Measurements from ENCODE around the gene IL16. TPM values are rescaled to one million over a fixed set of nuclear protein-coding genes. Genes with fewer than 3 reads are reported as not detected.

Gene IL16
- total RNA-seq, 2 experiments from 2014 or later, result 36.4 to 38.8 TPM

DNA sequence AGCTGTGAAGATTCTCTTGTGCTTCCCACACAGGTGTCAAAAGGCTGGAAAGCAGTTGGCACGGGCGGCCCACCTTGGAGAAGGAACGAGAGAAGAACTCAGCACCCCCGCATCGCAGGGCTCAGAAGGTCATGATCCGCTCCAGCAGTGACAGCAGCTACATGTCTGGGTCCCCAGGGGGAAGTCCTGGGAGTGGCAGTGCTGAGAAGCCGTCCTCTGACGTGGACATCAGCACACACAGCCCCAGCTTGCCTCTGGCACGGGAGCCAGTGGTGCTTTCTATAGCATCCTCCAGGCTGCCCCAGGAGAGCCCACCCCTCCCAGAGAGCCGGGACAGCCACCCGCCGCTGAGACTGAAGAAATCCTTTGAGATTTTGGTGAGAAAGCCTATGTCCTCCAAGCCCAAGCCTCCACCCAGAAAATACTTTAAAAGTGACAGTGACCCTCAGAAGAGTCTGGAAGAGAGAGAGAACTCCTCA, 95.9 kb downstream of the IL16 start:
- H3K36me3 Mint-ChIP-seq (ENCODE audit: low read depth), result peaks cover 17% of the 10 kb centered on the region
- peak; percentile 80 for DNase-seq
- no peaks in the 10 kb centered on the region for H3K27me3 Mint-ChIP-seq (ENCODE audit: low read depth)
- H3K9me3 Mint-ChIP-seq, result no peaks in the 10 kb centered on the region
- intact Hi-C loops (cut with micrococcal nuclease), result loop anchor here (1.0 to 10.0 kb wide), 4 partner anchors 488 to 1522 kb away; partner anchors contain the start of genes EFL1 and SAXO2
- peak overlapping the region; percentile 93 for H3K4me3 Mint-ChIP-seq
- CTCF ChIA-PET, result interaction anchor here (0.9 to 7.7 kb wide), 8 partner anchors 8 to 40 kb away, joined by 3 to 49 read pairs (median 8); no protein-coding TSS in a partner anchor
- peak overlapping the region; percentile 99 for H3K27ac Mint-ChIP-seq
- H3K4me1 Mint-ChIP-seq (ENCODE audit: low read depth), result peaks cover 92% of the 10 kb centered on the region

DNA sequence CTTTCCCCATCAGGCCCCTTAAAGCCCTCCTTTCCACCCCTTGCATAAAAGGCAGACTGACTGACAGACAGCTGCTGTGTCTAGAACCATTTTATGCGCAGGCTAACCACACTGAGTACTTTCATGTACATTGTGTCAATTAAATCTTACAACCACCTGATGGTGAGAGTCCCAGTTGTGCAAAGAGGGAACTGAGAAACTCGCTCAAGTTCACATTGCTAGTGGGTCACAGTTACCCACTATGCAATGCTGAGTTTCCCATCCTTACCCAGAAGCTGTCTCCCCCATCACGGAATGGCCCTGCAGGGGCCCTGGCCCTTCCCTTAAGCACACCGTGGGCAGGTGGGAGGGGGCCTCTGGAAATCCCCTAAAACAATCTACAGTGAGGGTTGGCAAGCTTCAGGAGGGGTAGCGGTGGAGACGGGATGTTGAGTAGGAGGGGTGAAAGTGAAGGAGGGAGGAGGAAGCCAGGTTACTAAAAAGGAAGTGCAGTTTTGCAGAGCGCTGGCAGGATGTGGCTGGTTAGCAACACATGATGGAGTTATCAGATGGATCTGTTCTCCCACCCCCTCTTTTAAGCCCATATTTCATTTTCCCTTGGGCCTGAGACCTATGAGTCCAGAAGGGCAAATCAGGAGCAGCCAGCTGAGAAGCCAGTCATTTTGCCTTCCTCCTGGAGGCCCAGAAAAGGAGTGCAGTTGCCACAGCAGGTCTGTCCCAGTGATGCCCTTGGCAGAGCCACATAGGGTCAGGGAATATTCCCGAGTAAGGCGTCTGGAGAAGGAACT, 97.2 kb downstream of the IL16 start:
- peaks cover 80% of the 10 kb centered on the region for H3K4me1 Mint-ChIP-seq (ENCODE audit: low read depth)
- peak overlapping the region; percentile 93 for H3K4me3 Mint-ChIP-seq
- intact Hi-C loops (cut with micrococcal nuclease), result loop anchor here (1.0 to 10.0 kb wide), 7 partner anchors 8 to 1521 kb away; partner anchors contain the start of genes EFL1, MEX3B and SAXO2
- peak overlapping the region; percentile 99 for H3K27ac Mint-ChIP-seq
- CTCF ChIA-PET, result interaction anchor here (0.9 to 7.7 kb wide), 7 partner anchors 8 to 29 kb away, joined by 3 to 49 read pairs (median 7); no protein-coding TSS in a partner anchor
- no peaks in the 10 kb centered on the region for H3K27me3 Mint-ChIP-seq (ENCODE audit: low read depth)
- DNase-seq, result peak; percentile 90
- peaks cover 12% of the 10 kb centered on the region for H3K36me3 Mint-ChIP-seq (ENCODE audit: low read depth)
- H3K9me3 Mint-ChIP-seq, result no peaks in the 10 kb centered on the region

DNA sequence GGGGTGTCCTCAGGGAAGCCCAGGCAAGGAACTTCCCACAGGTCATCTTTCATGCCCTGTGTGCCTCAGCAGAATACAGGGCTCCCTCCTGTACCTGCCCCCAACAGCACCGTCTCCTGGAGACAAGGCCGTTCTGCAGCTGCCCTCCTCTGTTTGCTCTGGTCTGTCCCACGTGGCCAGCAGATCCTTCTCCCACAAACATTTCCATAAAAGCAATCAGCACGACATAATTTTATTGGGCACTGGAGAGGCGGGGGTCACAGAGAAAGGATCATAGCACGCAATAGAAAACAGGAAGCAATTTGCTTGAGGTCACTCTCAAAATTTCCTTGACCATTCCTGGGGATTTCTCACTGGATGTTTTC, 97.8 kb downstream of the IL16 start:
- Mint-ChIP-seq H3K9me3 (no peaks in the 10 kb centered on the region), H3K27ac (peak overlapping the region; percentile 99), H3K4me3 (peak overlapping the region; percentile 93), H3K4me1 (ENCODE audit: low read depth) (peaks cover 74% of the 10 kb centered on the region), H3K36me3 (ENCODE audit: low read depth) (peaks cover 17% of the 10 kb centered on the region), H3K27me3 (ENCODE audit: low read depth) (no peaks in the 10 kb centered on the region)
- CTCF ChIA-PET, result interaction anchor here (1.2 to 7.7 kb wide), 6 partner anchors 8 to 28 kb away, joined by 3 to 49 read pairs (median 6); no protein-coding TSS in a partner anchor
- intact Hi-C loops (cut with micrococcal nuclease), result loop anchor here (1.0 to 10.0 kb wide), 6 partner anchors 8 to 1520 kb away; partner anchors contain the start of genes EFL1, MEX3B and SAXO2
- DNase-seq, result peak; percentile 56

GRCh38 chr15:81295486-81296121, 98.9 kb downstream of the IL16 start:
- intact Hi-C loops (cut with micrococcal nuclease), result loop anchor here (1.0 to 10.0 kb wide), 7 partner anchors 20 to 1519 kb away; partner anchors contain the start of genes EFL1, MEX3B, SAXO2 and STARD5
- H3K9me3 Mint-ChIP-seq, result no peaks in the 10 kb centered on the region
- peak overlapping the region; percentile 99 for H3K27ac Mint-ChIP-seq
- peaks cover 65% of the 10 kb centered on the region for H3K4me1 Mint-ChIP-seq (ENCODE audit: low read depth)
- no peak for DNase-seq
- CTCF ChIA-PET, result interaction anchor here (0.6 to 7.7 kb wide), 11 partner anchors 10 to 36 kb away, joined by 3 to 49 read pairs (median 3); partner anchors contain the start of gene STARD5
- H3K27me3 Mint-ChIP-seq (ENCODE audit: low read depth), result no peaks in the 10 kb centered on the region
- H3K4me3 Mint-ChIP-seq, result peak overlapping the region; percentile 93
- peaks cover 26% of the 10 kb centered on the region for H3K36me3 Mint-ChIP-seq (ENCODE audit: low read depth)

DNA sequence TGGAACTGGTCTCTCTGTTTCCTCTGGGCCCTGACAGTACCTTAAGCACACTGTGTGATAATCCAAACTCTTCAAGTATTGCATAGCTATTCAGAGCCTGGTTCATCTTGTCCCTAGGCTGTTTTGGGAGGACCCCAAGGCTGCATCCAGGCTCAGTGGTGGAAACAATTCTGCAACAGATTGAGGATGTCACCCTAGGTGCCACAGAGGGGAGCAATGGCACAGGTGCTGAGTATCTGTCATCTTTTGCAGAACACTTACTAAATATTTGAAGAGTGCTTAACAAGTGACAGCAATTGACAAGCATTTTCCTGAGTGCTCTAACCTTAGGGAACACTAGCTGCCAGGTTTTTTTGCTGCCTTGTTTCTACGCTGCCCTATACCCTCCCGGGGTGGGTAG, 99.5 kb downstream of the IL16 start:
- peak overlapping the region; percentile 93 for H3K4me3 Mint-ChIP-seq
- H3K27ac Mint-ChIP-seq, result peak overlapping the region; percentile 99
- intact Hi-C loops (cut with micrococcal nuclease), result loop anchor here (1.0 to 10.0 kb wide), 6 partner anchors 21 to 1519 kb away; partner anchors contain the start of genes EFL1, SAXO2 and STARD5
- CTCF ChIA-PET, result interaction anchor here (0.7 to 7.7 kb wide), 9 partner anchors 9 to 32 kb away, joined by 3 to 49 read pairs (median 4); partner anchors contain the start of gene STARD5
- peak; percentile 43 for DNase-seq
- H3K4me1 Mint-ChIP-seq (ENCODE audit: low read depth), result peaks cover 66% of the 10 kb centered on the region
- no peaks in the 10 kb centered on the region for H3K9me3 Mint-ChIP-seq
- peaks cover 32% of the 10 kb centered on the region for H3K36me3 Mint-ChIP-seq (ENCODE audit: low read depth)
- no peaks in the 10 kb centered on the region for H3K27me3 Mint-ChIP-seq (ENCODE audit: low read depth)

- intact Hi-C loops (cut with micrococcal nuclease), result loop anchor here (1.0 to 10.0 kb wide), 6 partner anchors 21 to 1518 kb away; partner anchors contain the start of genes EFL1, SAXO2 and STARD5
- Mint-ChIP-seq H3K27me3 (ENCODE audit: low read depth) (no peaks in the 10 kb centered on the region), H3K36me3 (ENCODE audit: low read depth) (peaks cover 34% of the 10 kb centered on the region), H3K27ac (peak overlapping the region; percentile 99), H3K4me1 (ENCODE audit: low read depth) (peaks cover 66% of the 10 kb centered on the region), H3K4me3 (peak overlapping the region; percentile 93), H3K9me3 (no peaks in the 10 kb centered on the region)
- CTCF ChIA-PET, result interaction anchor here (0.7 to 7.7 kb wide), 9 partner anchors 8 to 32 kb away, joined by 3 to 49 read pairs (median 4); partner anchors contain the start of gene STARD5
- peak; percentile 90 for DNase-seq
Measured at GRCh38 chr15:81296673-81297072, 100.0 kb downstream of the IL16 start.

DNA sequence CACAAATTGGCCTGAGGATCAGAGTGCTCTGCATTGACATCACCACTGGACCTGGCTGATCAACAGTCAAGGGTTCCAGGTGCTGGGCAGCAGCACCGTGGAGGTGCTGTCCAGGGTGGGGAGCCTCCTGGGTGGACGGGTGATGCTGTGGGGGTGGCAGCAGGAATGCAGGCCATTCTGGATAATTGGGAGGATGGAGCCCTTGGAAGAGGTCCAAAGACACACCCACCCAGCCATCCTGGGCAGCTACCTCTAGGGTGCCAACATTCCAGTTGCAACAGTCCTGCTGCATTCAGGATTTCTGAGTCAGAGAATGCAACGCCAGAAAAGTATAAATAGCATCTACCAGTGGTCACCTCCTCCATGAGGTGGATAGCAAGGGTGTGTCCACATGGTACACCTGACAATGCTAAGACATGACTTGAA, 100.5 kb downstream of the IL16 start:
- CTCF ChIA-PET, result interaction anchor here (1.0 to 7.7 kb wide), 6 partner anchors 8 to 30 kb away, joined by 3 to 49 read pairs (median 6); no protein-coding TSS in a partner anchor
- Mint-ChIP-seq H3K36me3 (ENCODE audit: low read depth) (peaks cover 39% of the 10 kb centered on the region), H3K27me3 (ENCODE audit: low read depth) (no peaks in the 10 kb centered on the region), H3K27ac (peak overlapping the region; percentile 99), H3K4me3 (peak overlapping the region; percentile 93), H3K9me3 (no peaks in the 10 kb centered on the region), H3K4me1 (ENCODE audit: low read depth) (peaks cover 66% of the 10 kb centered on the region)
- DNase-seq, result no peak
- intact Hi-C loops (cut with micrococcal nuclease), result loop anchor here (10.0 kb wide), 3 partner anchors 492 to 1518 kb away; partner anchors contain the start of genes EFL1 and SAXO2

DNA sequence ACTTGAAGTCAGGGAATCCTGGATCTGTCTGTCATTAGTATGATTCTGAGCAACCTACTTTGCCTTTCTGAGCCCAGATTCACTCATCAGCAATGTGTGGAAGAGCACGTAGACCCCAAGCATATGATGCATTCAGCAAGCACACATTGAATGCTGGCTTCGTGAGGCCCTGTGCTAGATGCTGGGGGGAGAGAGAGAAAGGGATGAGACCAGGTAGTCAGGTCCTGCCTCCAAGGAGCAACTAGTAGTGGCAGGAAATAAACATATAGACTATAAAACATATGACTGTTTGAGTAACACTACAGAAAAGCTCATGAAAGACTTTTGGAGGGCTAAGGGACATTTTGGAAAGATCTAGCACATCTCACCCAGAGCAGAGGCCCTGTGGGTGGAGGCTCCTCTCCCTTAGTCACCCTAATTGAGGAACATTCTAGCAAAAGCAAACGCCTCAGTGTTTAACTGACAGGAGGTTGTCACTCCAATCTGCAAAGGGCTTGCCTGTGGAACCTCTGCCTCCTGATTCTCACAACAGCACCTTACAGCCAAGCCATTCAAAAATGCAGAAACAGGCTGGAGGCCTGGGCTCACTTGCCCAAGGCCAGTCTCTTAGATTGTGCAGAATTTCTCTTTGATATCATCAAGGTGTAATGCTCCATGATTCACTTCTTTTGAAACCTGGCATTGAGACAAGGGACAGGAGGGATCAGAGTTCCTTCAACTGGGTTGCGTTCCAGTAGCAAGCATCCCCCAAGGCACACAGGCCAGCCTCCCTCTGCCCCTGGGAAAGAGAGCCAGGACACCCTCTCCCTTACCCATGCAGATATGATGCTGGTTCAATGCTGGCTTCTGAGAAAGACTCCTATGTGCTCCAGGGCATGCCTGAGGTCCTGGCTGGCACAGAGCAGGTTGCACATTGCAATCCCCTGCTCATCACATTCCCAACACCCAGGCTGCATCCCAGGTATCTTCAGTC, 101.2 kb downstream of the IL16 start:
- Mint-ChIP-seq H3K27me3 (ENCODE audit: low read depth) (no peaks in the 10 kb centered on the region), H3K4me1 (ENCODE audit: low read depth) (peaks cover 66% of the 10 kb centered on the region), H3K36me3 (ENCODE audit: low read depth) (peaks cover 43% of the 10 kb centered on the region), H3K4me3 (peak overlapping the region; percentile 93), H3K9me3 (no peaks in the 10 kb centered on the region), H3K27ac (peak overlapping the region; percentile 99)
- intact Hi-C loops (cut with micrococcal nuclease), result loop anchor here (10.0 kb wide), 3 partner anchors 493 to 1517 kb away; partner anchors contain the start of genes EFL1 and SAXO2
- CTCF ChIA-PET, result interaction anchor here (1.7 to 4.9 kb wide), 3 partner anchors 10 to 23 kb away, joined by 6 to 34 read pairs (median 9); no protein-coding TSS in a partner anchor
- peak; percentile 67 for DNase-seq

- peak; percentile 24 for DNase-seq
- peaks cover 50% of the 10 kb centered on the region for H3K36me3 Mint-ChIP-seq (ENCODE audit: low read depth)
- H3K4me1 Mint-ChIP-seq (ENCODE audit: low read depth), result peaks cover 68% of the 10 kb centered on the region
- no peaks in the 10 kb centered on the region for H3K27me3 Mint-ChIP-seq (ENCODE audit: low read depth)
- H3K27ac Mint-ChIP-seq, result peak overlapping the region; percentile 99
- peak overlapping the region; percentile 93 for H3K4me3 Mint-ChIP-seq
- CTCF ChIA-PET, result interaction anchor here (1.0 to 5.0 kb wide), 5 partner anchors 10 to 38 kb away, joined by 3 to 43 read pairs (median 6); no protein-coding TSS in a partner anchor
- intact Hi-C loops (cut with micrococcal nuclease), result loop anchor here (10.0 kb wide), 3 partner anchors 494 to 1516 kb away; partner anchors contain the start of genes EFL1 and SAXO2
- no peaks in the 10 kb centered on the region for H3K9me3 Mint-ChIP-seq
Measured at GRCh38 chr15:81298611-81299010, 101.9 kb downstream of the IL16 start.

DNA sequence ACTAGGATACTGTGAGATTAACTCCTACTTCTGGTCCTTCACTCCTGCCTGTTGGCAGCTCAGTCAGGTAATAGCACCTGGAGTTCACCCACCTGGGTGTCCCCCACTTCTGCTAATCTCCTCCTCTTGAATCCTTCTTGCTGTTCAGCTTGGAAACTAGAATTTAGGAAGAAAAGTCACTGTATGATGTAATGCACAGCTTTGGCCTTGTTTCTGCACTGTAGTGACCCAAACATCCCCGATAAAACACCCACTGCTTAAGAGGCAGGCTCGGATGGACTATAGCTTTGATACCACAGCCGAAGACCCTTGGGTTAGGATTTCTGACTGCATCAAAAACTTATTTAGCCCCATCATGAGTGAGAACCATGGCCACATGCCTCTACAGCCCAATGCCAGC, 102.5 kb downstream of the IL16 start:
- no peak for DNase-seq
- no peaks in the 10 kb centered on the region for H3K27me3 Mint-ChIP-seq (ENCODE audit: low read depth)
- H3K4me1 Mint-ChIP-seq (ENCODE audit: low read depth), result peaks cover 68% of the 10 kb centered on the region
- peak overlapping the region; percentile 93 for H3K4me3 Mint-ChIP-seq
- H3K9me3 Mint-ChIP-seq, result no peaks in the 10 kb centered on the region
- H3K27ac Mint-ChIP-seq, result peak overlapping the region; percentile 99
- intact Hi-C loops (cut with micrococcal nuclease), result loop anchor here (10.0 kb wide), 3 partner anchors 494 to 1516 kb away; partner anchors contain the start of genes EFL1 and SAXO2
- CTCF ChIA-PET, result interaction anchor here (0.6 to 5.0 kb wide), 6 partner anchors 9 to 330 kb away, joined by 3 to 43 read pairs (median 6); no protein-coding TSS in a partner anchor
- peaks cover 55% of the 10 kb centered on the region for H3K36me3 Mint-ChIP-seq (ENCODE audit: low read depth)
